HG03060 (cell line): Measurements from ENCODE around the gene C20orf96.
"Not testable (repeated sequence)": the region's sequence is repeated elsewhere in the genome, so short reads cannot be mapped to it uniquely, and the experiment has no call there.

Experiments used
- ATAC-seq: cut with Tn5 transposase; IDR thresholded peaks from one replicate; pipeline ENCODE4 v1.9.1; 2021; ENCODE audit warnings: low read depth, moderate number of reproducible peaks; ENCODE audit not compliant: unreplicated experiment

C20orf96 gene

GRCh38 chr20:251354-251753 is 39.2 kb downstream of the C20orf96 start:
- no peak for ATAC-seq

DNA sequence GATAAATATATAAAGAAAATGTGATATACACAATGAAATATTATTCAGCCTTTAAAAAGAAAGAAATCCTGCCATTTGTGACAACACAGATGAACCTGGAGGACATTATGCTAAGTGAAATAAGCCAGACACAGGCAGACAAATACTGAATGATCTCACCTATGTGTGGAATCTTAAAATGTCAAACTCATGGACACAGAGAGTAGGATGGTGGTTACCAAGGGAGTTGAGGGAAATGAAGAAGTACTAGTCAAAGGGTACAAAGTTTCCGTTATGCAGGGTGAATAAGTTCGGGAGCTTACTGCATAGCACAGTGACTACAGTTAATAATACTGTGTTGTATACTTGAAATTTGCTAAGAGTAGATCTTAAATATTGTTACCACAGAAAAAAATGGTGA is 47.6 kb downstream of the C20orf96 start:
- ATAC-seq = no peak

GRCh38 chr20:237929-238328 is 52.6 kb downstream of the C20orf96 start:
- ATAC-seq = no peak

DNA sequence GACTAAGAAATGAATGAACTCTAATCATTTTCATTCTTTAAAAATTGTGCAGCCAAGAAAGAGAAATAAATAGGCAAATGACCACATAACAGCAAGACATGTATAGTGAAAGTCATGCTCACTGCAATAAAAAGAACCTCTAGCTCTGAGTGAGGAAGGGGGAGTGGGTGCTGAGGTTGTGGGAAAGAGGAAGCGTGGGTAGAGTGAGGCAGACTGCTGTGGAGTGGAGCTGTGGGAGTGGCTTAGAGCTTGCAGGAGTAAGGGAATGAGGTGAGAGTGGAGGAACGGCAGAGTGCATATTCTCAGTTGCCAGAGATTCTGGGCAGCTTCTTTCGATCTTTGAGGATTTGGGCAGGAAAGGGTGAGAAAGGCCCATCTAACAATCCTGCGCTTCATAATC is 53.1 kb downstream of the C20orf96 start:
- no peak for ATAC-seq

DNA sequence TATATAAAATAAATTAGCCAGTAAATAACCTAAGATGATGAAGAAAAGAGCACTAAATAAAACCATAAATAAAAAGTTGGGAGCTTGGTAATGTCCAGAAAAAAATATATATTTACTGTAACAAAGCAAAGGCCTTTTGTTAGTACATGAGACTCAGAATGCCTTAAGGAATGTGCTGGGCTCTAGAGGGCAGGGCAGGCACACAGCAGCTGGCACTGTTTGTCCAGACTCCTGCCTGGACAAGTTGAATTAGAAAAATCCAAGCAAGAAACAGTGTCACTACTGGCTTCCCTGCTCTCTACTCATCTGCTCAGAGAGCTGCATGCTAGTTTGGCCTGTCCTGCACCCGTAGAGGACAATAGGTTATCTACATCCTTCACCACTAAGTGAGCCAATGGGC is 54.7 kb downstream of the C20orf96 start:
- no peak for ATAC-seq

DNA sequence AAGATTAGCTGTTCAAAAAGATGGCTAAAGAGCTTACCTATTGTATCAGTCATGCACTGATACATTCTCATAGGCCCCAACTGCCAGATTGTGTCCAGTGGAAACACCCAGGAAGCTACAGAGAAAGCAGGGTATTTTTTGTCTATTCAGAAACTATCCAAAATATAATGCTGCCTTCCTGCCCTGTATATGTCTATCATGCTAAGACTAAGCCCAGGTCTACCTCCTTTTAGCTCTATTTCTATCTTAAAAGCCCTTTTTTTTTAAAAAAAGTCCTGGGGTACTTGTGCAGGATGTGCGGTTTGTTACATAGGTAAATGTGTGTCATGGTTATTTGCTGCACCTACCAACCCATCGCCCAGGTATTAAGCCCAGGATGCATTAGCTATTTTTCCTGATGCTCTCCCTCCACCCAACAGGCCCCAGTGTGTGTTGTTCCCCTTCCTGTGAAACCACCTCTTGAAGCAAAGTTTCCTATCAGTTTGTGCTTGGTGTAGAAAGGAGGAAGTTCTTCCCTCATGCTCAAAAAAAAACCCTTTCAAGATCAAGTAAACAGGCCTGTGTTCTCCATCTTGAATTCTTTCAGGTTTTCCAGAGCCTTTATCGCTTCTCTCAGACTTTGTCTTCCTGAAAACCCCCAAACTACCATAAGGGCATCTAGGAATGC is 63.0 kb downstream of the C20orf96 start:
- ATAC-seq = no peak

DNA sequence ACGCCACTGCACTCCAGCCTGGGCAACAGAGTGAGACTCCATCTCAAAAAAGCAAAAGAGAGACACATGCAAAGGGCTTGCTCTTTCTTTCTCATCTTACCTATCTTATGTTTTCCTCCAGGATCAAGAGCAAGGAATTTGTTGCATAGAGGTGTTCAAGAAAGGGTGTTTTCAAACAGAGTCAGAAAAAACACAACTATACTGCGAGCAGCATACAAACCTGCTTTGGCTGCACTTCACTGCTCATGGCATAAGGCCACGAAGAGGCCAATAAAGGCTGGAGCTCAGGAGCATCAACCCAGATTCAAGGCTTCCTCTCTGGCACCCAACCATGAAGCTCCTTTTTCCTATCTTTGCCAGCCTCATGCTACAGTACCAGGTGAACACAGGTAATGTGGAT is 63.6 kb downstream of the C20orf96 start, which contains the start of gene DEFB129:
DEFB129 (plus strand) TSS at position 301 of the 400 bp plus-strand sequence; CDS start at position 332, 31 bp downstream.
- ATAC-seq = no peak

DNA sequence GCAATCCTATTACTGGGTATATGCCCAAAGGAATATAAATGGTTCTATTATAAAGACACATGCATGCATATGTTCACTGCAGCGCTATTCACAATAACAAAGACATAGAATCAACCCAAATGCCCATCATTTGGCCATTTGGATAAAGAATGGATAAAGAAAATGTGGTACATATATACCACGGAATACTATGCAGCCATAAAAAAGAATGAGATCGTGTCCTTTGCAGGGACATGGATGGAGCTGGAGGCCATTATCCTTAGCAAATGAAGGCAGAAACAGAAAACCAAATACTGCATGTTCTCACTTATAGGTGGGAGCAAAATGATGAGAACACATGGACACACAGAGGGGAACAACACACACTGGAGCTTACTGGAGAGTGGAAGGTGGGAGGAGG is 64.7 kb downstream of the C20orf96 start:
- not testable (repeated sequence) for ATAC-seq

GRCh38 chr20:221258-221830 is 69.2 kb downstream of the C20orf96 start:
- no peak for ATAC-seq
